ENCODE data around the gene KLK3.

Gene KLK3

GRCh38 chr19:50882188-50882587 is 27.5 kb downstream of the KLK3 start:
- TF ChIP-seq CTCF (conservative IDR thresholded peaks at IDR 0.05): peak; percentile 35; the same call in 1 of the 2 replicates

DNA sequence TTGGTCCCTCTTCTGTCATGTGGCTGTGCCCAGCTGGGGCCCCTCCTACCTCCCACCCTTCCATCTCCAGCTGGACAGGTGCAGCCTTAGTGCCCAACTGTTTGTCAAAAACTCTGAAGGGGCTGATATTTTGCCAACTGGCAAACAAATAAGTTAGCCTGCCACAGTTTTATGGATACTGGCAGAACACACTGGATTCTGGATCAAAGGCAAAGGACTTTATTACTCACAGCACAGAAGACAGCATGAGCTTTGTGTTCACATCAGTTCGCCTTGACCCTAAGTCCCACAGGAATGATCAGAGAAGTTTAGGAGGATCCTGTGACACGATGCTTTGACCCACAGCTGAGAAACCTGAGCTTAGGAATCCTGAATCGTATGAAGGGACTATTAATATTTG is 34.9 kb downstream of the KLK3 start:
- peak overlapping the region; percentile 100 for H3K27ac ChIP-seq
- TF ChIP-seq CTCF (conservative IDR thresholded peaks at IDR 0.05): no peak

More at GRCh38 chr19:50882188-50882587, 27.5 kb downstream of the KLK3 start:
- peak overlapping the region; percentile 100 for H3K27ac ChIP-seq

GRCh38 chr19:50890422-50891252 is 35.9 kb downstream of the KLK3 start:
- H3K27ac ChIP-seq: peak overlapping the region; percentile 100
- TF ChIP-seq CTCF (conservative IDR thresholded peaks at IDR 0.05): no peak

DNA sequence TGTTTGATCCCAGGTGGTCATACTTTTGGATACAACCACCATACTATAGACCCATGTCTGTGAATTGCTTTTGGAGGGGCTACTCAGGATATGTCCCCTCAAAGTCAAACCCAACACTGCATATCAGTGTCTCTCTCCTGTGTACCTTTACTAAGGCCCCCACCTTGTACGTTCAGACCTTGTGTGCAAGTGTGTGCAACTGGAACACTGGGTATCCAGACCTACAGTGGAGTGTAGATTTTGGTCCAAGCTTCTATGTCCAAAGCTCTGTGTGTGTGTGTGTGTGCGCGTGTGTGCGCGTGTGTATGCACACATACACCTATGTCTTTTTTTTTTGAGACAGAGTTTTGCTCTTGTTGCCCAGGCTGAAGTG is 36.5 kb downstream of the KLK3 start:
- H3K27ac ChIP-seq: peak overlapping the region; percentile 100
- TF ChIP-seq CTCF (conservative IDR thresholded peaks at IDR 0.05): no peak

DNA sequence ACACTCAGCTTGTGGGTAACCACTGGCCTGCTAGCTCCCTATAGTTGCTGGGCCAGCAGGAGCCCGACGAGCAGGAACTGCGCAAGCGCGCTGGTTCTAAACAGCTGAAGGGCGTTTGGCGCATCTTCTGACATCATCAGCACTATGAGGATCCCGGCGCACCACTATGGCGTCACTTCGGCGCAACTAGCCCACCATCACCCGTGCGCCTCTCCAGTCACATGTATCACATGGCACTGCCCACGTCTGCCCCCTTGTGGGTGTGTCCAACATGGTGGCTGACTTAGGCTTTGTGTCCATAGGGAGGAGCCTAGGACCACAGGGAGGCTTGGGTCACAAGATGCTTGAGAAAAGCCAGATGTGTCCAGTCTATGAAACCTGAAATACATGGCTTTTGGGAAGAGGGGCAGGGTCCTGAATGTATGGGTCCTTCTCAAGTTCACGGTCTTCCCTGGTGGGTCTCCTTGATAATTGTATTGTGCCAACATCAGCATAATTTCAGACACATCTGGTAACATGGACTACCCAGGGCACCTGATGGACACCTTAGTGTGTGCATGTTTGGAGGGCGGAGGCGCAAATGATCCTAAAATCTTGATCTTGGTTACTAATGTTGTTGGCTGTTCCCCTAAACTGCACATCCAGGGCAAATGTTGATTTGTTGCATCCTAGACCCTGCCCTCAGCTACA is 38.5 kb downstream of the KLK3 start:
- H3K27ac ChIP-seq: peak overlapping the region; percentile 100
- no peak for TF ChIP-seq CTCF (conservative IDR thresholded peaks at IDR 0.05)

DNA sequence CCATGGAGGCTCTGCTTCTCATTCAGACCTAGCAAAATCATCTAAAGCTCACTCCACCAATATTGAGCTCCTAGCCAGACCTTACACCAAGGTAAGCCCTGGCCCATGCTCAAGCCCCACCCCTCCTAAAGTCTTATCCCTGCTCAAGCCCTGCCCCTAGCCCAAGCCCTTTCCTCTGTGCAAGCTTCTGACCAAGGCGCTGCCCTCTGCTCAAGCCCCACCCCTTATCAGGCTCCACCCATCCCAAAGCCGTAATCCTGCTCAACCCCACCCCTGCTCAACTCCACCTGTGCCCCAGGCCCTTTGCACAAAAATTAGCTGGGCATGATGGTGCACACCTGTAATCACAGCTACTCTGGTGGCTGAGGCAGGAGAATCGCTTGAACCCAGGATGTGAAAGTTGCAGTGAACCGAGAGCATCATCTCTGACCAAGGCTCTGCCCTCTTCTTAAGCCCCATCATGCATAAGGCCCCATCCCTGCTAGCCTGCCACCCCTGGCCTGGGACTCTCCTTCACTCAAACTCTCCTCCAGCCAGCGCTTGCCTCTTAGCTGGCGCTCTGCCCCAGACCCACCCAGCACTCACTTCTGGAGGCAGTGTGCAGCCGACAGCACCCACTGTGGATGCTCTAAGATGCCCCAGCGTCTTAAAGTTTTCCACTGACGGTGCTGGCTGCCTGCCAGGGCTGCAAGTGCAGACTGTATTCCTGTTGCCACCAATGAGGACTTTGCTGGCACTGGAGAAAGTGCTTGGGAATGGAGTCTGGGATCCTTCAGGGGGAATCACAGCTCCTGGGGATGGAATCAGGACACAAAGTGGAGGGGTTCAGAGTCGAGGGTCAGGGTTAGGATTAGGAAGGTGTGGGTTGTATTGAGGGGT is 40.0 kb downstream of the KLK3 start:
- no peak for TF ChIP-seq CTCF (conservative IDR thresholded peaks at IDR 0.05)
- H3K27ac ChIP-seq: peak overlapping the region; percentile 100; the same call in 1 of the 2 replicates

GRCh38 chr19:50896089-50896590 is 41.4 kb downstream of the KLK3 start:
- H3K27ac ChIP-seq: peak overlapping the region; percentile 100
